HepG2 (cell line): Measurements from ENCODE around the gene LAMTOR1. TPM values are rescaled to one million over a fixed set of nuclear protein-coding genes. Genes with fewer than 3 reads are reported as not detected.

Source experiments
- AHR ChIP-seq: IDR thresholded peaks from 2 replicates; pipeline ENCODE4 v1.6.1; 2018; ENCODE audit warnings: missing genetic modification reagents, missing compliant biosample characterization
- AKAP8 ChIP-seq: sonication (generic); formaldehyde crosslinking; IDR thresholded peaks from 2 replicates; pipeline ENCODE4 v1.5.1; 2020; ENCODE audit warnings: mild to moderate bottlenecking, missing genetic modification reagents
- ARNT ChIP-seq: fragments of 450-650 bp; IDR thresholded peaks from 2 replicates; pipeline ENCODE4 v1.6.1; 2017
- CENPX ChIP-seq: sonication (generic); formaldehyde crosslinking; IDR thresholded peaks from 2 replicates; pipeline ENCODE4 v1.9.0; 2021; ENCODE audit warnings: mild to moderate bottlenecking, missing genetic modification reagents, moderate library complexity
- FOXA1 ChIP-seq, 2 experiments: fragments of 450-650 bp in 1 of 2; sonication (generic) in 1 of 2; formaldehyde crosslinking in 1 of 2; IDR thresholded peaks; 2 replicates each; pipeline versions ENCODE4 v1.4.0 to v1.6.1; 2016 to 2020; ENCODE audit warnings: missing genetic modification reagents in 1 of 2
- HNRNPLL ChIP-seq: fragments of 200-400 bp; formaldehyde crosslinking; IDR thresholded peaks from 2 replicates; pipeline ENCODE4 v1.6.1; 2017; ENCODE audit warnings: mild to moderate bottlenecking, low read depth, low read length; ENCODE audit not compliant: poor library complexity, severe bottlenecking
- POGZ ChIP-seq: sonication (generic); formaldehyde crosslinking; IDR thresholded peaks from 2 replicates; pipeline ENCODE4 v1.4.0; 2020; ENCODE audit warnings: mild to moderate bottlenecking, missing genetic modification reagents
- SETDB1 ChIP-seq: sonication (generic); formaldehyde crosslinking; IDR thresholded peaks from 2 replicates; pipeline ENCODE4 v1.5.1; 2020; ENCODE audit warnings: missing genetic modification reagents, mild to moderate bottlenecking, borderline replicate concordance
- SSRP1 ChIP-seq: IDR thresholded peaks from 2 replicates; pipeline ENCODE4 v1.6.1; 2016; ENCODE audit warnings: control low read depth
- TAF1 ChIP-seq: sonication (generic); formaldehyde crosslinking; IDR thresholded peaks from 2 replicates; pipeline ENCODE4 v1.4.0; 2020; ENCODE audit warnings: missing genetic modification reagents
- TBX2 ChIP-seq: sonication (generic); formaldehyde crosslinking; IDR thresholded peaks from 2 replicates; pipeline ENCODE4 v1.5.0; 2020; ENCODE audit warnings: missing genetic modification reagents, mild to moderate bottlenecking, borderline replicate concordance
- YEATS2 ChIP-seq: sonication (generic); formaldehyde crosslinking; IDR thresholded peaks from 2 replicates; pipeline ENCODE4 v1.4.0; 2020; ENCODE audit warnings: missing genetic modification reagents, borderline replicate concordance
- ZFP62 ChIP-seq: sonication (generic); formaldehyde crosslinking; IDR thresholded peaks from 2 replicates; pipeline ENCODE4 v1.4.0; 2020; ENCODE audit warnings: missing genetic modification reagents
- ZKSCAN8 ChIP-seq: IDR thresholded peaks from 2 replicates; pipeline ENCODE4 v1.6.1; 2016; ENCODE audit warnings: borderline replicate concordance, missing genetic modification reagents, missing compliant biosample characterization
- ZNF329 ChIP-seq: sonication (generic); formaldehyde crosslinking; IDR thresholded peaks from 2 replicates; pipeline ENCODE4 v1.9.0; 2021; ENCODE audit warnings: low read depth, mild to moderate bottlenecking, missing genetic modification reagents
- ZNF383 ChIP-seq: sonication (generic); formaldehyde crosslinking; IDR thresholded peaks from 2 replicates; pipeline ENCODE4 v1.4.0; 2020; ENCODE audit warnings: missing genetic modification reagents, mild to moderate bottlenecking, borderline replicate concordance
- polyA plus RNA-seq, 8 experiments: library from polyadenylated mRNA; depleted of rRNA in 3 of 8; stranded (reverse) in 7 of 8; unstranded in 1 of 8; fragments of >200 nt; fragmentation: Illumina TruSeq in 4 of 8; extraction: Trizol in 4 of 8; gene quantifications; 2 replicates each; pipeline versions ENCODE4 v1.2.1 to v1.2.3, GENCODE V29; 2011 to 2016; ENCODE audit warnings: low read depth in 4 of 8, missing spikeins in 1 of 8, mixed read lengths in 1 of 8; ENCODE audit not compliant: insufficient read depth in 1 of 8
- total RNA-seq, 5 experiments: library from RNA; depleted of rRNA; stranded (reverse); fragments of >200 nt; fragmentation: Illumina TruSeq; extraction: Trizol; gene quantifications; 2 replicates each; pipeline ENCODE4 v1.2.3, GENCODE V29; 2016; ENCODE audit warnings: low read depth in 1 of 5
- TF ChIP-seq, protein P1 (sequence below): sonication (generic); formaldehyde crosslinking; IDR thresholded peaks from 2 replicates; pipeline ENCODE4 v1.4.0; 2020; ENCODE audit warnings: mild to moderate bottlenecking, missing genetic modification reagents, borderline replicate concordance
- TF ChIP-seq, protein P2 (sequence below): IDR thresholded peaks from 2 replicates; pipeline ENCODE4 v1.6.1; 2016; ENCODE audit warnings: low read depth, control low read depth
- TF ChIP-seq, protein P3 (sequence below): sonication (generic); formaldehyde crosslinking; IDR thresholded peaks from 2 replicates; pipeline ENCODE4 v1.5.0; 2020; ENCODE audit warnings: mild to moderate bottlenecking, missing genetic modification reagents
- TF ChIP-seq, protein P4 (sequence below): sonication (generic); formaldehyde crosslinking; IDR thresholded peaks from 2 replicates; pipeline ENCODE4 v1.4.0; 2020; ENCODE audit warnings: missing genetic modification reagents

Gene LAMTOR1
- total and polyA plus RNA-seq, 2 of the 13 experiments (the other 11 are each of a cell fraction or from before 2014, with no cell fraction given): 60.4 to 66.0 TPM

DNA sequence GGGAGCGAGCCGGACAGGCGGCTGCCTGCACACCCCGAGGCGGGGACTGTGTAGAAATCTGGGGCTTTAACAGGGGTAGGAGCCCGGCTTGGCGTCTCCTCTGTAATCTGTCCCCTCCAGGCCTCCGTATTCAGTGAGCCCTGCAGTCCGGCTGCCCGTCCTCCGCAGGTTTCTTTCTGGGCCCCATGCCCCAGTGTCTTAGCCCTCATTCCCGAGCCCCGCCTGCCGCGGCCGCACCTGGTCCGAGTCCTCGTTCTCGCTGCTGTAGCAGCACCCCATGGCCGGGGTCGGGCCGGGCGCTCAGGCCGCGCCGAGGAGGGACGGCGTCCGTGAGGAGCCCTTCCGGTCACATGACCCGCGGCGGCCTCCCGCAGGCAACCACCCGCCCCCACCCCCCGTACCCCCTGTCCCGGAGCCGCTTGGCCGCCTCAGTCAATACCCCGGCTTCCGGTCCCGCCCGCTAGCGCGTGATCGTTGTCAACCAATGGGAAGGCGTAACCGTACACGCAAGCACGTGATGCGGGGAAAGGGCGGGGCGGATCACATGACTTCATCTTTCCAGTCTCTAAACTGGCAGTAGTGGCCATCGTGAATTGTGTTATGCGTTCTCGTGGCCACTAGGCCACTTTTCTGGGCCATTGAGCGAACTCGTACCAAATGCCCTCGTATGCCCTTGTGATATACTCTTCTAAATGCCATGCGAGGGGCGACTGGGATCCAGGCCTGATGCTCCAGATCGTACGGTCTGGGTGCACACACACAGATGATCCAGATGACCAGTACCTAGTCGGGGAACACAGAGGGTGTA, at the start of gene LAMTOR1 (continued):
- TF ChIP-seq SSRP1 (CRISPR knock-in tag) (no peak), TAF1 (CRISPR knock-in tag) (peak; percentile 80), ZKSCAN8 (CRISPR knock-in tag) (peak; percentile 48; the same call in 1 of the 2 replicates), POGZ (CRISPR knock-in tag) (peak; percentile 96), CENPX (CRISPR knock-in tag) (no peak), HNRNPLL (peak; percentile 46), TBX2 (CRISPR knock-in tag) (peak; percentile 48; the same call in 1 of the 2 replicates), ARNT (no peak), FOXA1 (IDR thresholded peaks at IDR 0.05) (no peak), FOXA1 (CRISPR knock-in tag; IDR thresholded peaks at IDR 0.05) (peak; percentile 66; the same call in 1 of the 2 replicates), AKAP8 (CRISPR knock-in tag) (no peak), ZNF329 (peak; percentile 60; the same call in 1 of the 2 replicates), ZFP62 (no peak), SETDB1 (no peak), AHR (CRISPR knock-in tag) (0 out of 2 replicates have a peak, but pooled peaks have one; percentile 16), ZNF383 (no peak), YEATS2 (CRISPR knock-in tag) (peak; percentile 92)
- TF ChIP-seq, protein P1, sequence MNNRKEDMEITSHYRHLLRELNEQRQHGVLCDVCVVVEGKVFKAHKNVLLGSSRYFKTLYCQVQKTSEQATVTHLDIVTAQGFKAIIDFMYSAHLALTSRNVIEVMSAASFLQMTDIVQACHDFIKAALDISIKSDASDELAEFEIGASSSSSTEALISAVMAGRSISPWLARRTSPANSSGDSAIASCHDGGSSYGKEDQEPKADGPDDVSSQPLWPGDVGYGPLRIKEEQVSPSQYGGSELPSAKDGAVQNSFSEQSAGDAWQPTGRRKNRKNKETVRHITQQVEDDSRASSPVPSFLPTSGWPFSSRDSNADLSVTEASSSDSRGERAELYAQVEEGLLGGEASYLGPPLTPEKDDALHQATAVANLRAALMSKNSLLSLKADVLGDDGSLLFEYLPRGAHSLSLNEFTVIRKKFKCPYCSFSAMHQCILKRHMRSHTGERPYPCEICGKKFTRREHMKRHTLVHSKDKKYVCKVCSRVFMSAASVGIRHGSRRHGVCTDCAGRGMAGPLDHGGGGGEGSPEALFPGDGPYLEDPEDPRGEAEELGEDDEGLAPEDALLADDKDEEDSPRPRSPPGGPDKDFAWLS: no peak
- TF ChIP-seq, protein P2, sequence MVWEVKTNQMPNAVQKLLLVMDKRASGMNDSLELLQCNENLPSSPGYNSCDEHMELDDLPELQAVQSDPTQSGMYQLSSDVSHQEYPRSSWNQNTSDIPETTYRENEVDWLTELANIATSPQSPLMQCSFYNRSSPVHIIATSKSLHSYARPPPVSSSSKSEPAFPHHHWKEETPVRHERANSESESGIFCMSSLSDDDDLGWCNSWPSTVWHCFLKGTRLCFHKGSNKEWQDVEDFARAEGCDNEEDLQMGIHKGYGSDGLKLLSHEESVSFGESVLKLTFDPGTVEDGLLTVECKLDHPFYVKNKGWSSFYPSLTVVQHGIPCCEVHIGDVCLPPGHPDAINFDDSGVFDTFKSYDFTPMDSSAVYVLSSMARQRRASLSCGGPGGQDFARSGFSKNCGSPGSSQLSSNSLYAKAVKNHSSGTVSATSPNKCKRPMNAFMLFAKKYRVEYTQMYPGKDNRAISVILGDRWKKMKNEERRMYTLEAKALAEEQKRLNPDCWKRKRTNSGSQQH (CRISPR knock-in tag): no peak
- TF ChIP-seq, protein P3, sequence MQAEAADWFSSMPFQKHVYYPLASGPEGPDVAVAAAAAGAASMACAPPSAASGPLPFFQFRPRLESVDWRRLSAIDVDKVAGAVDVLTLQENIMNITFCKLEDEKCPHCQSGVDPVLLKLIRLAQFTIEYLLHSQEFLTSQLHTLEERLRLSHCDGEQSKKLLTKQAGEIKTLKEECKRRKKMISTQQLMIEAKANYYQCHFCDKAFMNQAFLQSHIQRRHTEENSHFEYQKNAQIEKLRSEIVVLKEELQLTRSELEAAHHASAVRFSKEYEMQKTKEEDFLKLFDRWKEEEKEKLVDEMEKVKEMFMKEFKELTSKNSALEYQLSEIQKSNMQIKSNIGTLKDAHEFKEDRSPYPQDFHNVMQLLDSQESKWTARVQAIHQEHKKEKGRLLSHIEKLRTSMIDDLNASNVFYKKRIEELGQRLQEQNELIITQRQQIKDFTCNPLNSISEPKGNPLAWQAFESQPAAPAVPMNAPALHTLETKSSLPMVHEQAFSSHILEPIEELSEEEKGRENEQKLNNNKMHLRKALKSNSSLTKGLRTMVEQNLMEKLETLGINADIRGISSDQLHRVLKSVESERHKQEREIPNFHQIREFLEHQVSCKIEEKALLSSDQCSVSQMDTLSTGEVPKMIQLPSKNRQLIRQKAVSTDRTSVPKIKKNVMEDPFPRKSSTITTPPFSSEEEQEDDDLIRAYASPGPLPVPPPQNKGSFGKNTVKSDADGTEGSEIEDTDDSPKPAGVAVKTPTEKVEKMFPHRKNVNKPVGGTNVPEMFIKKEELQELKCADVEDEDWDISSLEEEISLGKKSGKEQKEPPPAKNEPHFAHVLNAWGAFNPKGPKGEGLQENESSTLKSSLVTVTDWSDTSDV: no peak
- TF ChIP-seq, protein P4, sequence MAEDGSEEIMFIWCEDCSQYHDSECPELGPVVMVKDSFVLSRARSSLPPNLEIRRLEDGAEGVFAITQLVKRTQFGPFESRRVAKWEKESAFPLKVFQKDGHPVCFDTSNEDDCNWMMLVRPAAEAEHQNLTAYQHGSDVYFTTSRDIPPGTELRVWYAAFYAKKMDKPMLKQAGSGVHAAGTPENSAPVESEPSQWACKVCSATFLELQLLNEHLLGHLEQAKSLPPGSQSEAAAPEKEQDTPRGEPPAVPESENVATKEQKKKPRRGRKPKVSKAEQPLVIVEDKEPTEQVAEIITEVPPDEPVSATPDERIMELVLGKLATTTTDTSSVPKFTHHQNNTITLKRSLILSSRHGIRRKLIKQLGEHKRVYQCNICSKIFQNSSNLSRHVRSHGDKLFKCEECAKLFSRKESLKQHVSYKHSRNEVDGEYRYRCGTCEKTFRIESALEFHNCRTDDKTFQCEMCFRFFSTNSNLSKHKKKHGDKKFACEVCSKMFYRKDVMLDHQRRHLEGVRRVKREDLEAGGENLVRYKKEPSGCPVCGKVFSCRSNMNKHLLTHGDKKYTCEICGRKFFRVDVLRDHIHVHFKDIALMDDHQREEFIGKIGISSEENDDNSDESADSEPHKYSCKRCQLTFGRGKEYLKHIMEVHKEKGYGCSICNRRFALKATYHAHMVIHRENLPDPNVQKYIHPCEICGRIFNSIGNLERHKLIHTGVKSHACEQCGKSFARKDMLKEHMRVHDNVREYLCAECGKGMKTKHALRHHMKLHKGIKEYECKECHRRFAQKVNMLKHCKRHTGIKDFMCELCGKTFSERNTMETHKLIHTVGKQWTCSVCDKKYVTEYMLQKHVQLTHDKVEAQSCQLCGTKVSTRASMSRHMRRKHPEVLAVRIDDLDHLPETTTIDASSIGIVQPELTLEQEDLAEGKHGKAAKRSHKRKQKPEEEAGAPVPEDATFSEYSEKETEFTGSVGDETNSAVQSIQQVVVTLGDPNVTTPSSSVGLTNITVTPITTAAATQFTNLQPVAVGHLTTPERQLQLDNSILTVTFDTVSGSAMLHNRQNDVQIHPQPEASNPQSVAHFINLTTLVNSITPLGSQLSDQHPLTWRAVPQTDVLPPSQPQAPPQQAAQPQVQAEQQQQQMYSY (CRISPR knock-in tag): peak; percentile 15; the same call in 1 of the 2 replicates
